CD4-positive, CD25-positive, alpha-beta regulatory T cell (primary cell): ENCODE measurements around the gene WWOX. TPM values are rescaled to one million over a fixed set of nuclear protein-coding genes. Genes with fewer than 3 reads are reported as not detected.

Experiments used
- ATAC-seq, 2 donors: fragments of 150-1000 bp; cut with Tn5 transposase; one replicate each; pipeline ENCODE4 v1.10.0; 2021; ENCODE audit warnings: low read depth in 2 of 2, moderate number of reproducible peaks in 2 of 2, moderate library complexity in 1 of 2
- DNase-seq, 3 donors: peaks; one replicate each; pipeline versions ENCODE4 v3.0.0 to v3.0.0-alpha.2; 2012 to 2022; ENCODE audit warnings: mixed read lengths in 1 of 3
- H3K27ac ChIP-seq: one replicate; pipeline ENCODE4 v1.7.0; 2013; ENCODE audit warnings: mild to moderate bottlenecking, low read length; ENCODE audit not compliant: insufficient read depth, poor library complexity, severe bottlenecking
- H3K27me3 ChIP-seq: one replicate; pipeline ENCODE4 v1.7.0; 2013; ENCODE audit warnings: low read length; ENCODE audit not compliant: control insufficient read depth, insufficient read depth
- H3K36me3 ChIP-seq: one replicate; pipeline ENCODE4 v1.7.0; 2013; ENCODE audit warnings: mild to moderate bottlenecking, low read length, moderate library complexity; ENCODE audit not compliant: control insufficient read depth, insufficient read depth
- H3K4me1 ChIP-seq: 2 replicates; pipeline ENCODE4 v1.7.0; 2013; ENCODE audit warnings: mild to moderate bottlenecking, low read length; ENCODE audit not compliant: insufficient read depth, control insufficient read depth, poor library complexity, severe bottlenecking
- H3K4me3 ChIP-seq: one replicate; pipeline ENCODE4 v1.7.0; 2013; ENCODE audit warnings: low read depth, mild to moderate bottlenecking, low read length, moderate library complexity
- H3K9me3 ChIP-seq, 2 experiments: 1 replicate in 1 of 2; 2 replicates in 1 of 2; pipeline ENCODE4 v1.7.0; 2013; ENCODE audit warnings: low read length in 2 of 2, mild to moderate bottlenecking in 1 of 2, moderate library complexity in 1 of 2; ENCODE audit not compliant: control insufficient read depth in 2 of 2
- H3K27ac Mint-ChIP-seq, 3 donors: one replicate each; pipeline ENCODE4 v1.8.0; 2020 to 2022; ENCODE audit warnings: mild to moderate bottlenecking in 3 of 3, mixed read lengths in 3 of 3, moderate library complexity in 2 of 3
- H3K27me3 Mint-ChIP-seq: one replicate; pipeline ENCODE4 v1.8.0; 2022; ENCODE audit warnings: mild to moderate bottlenecking, mixed read lengths
- H3K36me3 Mint-ChIP-seq: one replicate; pipeline ENCODE4 v1.8.0; 2020; ENCODE audit warnings: mixed read lengths
- H3K4me1 Mint-ChIP-seq, 4 donors: one replicate each; pipeline ENCODE4 v1.8.0; 2020 to 2022; ENCODE audit warnings: mixed read lengths in 4 of 4, mild to moderate bottlenecking in 1 of 4
- H3K4me3 Mint-ChIP-seq, 4 donors: one replicate each; pipeline ENCODE4 v1.8.0; 2020 to 2022; ENCODE audit warnings: mild to moderate bottlenecking in 4 of 4, mixed read lengths in 4 of 4, moderate library complexity in 3 of 4
- H3K9me3 Mint-ChIP-seq, 7 donors: one replicate each; pipeline ENCODE4 v1.8.0; 2020 to 2022; ENCODE audit warnings: mixed read lengths in 7 of 7, mild to moderate bottlenecking in 3 of 7, moderate library complexity in 2 of 7
- polyA plus RNA-seq, 4 donors: library from polyadenylated mRNA; unstranded; fragments of 300-500 nt; fragmentation: Illumina TruSeq; gene quantifications; one replicate each; pipeline ENCODE4 v1.2.3, GENCODE V29; 2021
- total RNA-seq: library from RNA; stranded (reverse); gene quantifications from one replicate; pipeline ENCODE4 v1.2.3, GENCODE V29; 2022

The WWOX gene
- total and polyA plus RNA-seq, 5 donors from 2014 or later: 10.3 to 18.6 (median 12.8) TPM

DNA sequence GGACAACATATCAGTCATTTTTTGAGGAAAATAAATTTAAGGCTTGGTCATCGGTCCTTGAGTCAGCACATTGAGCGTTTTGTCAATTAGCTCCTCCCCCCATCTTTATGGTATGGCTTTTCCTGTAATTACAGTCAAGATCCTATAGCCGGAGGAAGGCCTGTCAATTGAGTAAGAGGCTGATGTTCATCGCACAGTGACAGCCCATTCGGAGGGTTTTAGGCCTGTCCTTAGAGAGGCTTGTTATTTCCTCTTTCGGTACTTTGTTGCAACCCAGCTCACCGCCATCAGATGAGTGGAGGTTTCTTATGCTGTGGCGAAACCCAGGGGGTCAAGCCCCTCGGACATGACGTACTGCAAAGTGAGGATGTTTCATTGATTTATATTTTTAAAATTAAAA is 395.2 kb downstream of the WWOX start:
- no peaks in the 10 kb centered on the region for H3K27me3 Mint-ChIP-seq
- Histone ChIP-seq H3K4me1 (no peaks in the 10 kb centered on the region), H3K36me3 (no peaks in the 10 kb centered on the region), H3K27me3 (no peaks in the 10 kb centered on the region), H3K27ac (no peak overlapping the region), H3K4me3 (no peak overlapping the region), H3K9me3 (no peaks in the 10 kb centered on the region)
- H3K9me3 Mint-ChIP-seq: no peaks in the 10 kb centered on the region
- H3K4me3 Mint-ChIP-seq: no peak overlapping the region
- no peaks in the 10 kb centered on the region for H3K4me1 Mint-ChIP-seq
- H3K27ac Mint-ChIP-seq: no peak overlapping the region
- ATAC-seq (no peak), DNase-seq (no peak)
- no peaks in the 10 kb centered on the region for H3K36me3 Mint-ChIP-seq

DNA sequence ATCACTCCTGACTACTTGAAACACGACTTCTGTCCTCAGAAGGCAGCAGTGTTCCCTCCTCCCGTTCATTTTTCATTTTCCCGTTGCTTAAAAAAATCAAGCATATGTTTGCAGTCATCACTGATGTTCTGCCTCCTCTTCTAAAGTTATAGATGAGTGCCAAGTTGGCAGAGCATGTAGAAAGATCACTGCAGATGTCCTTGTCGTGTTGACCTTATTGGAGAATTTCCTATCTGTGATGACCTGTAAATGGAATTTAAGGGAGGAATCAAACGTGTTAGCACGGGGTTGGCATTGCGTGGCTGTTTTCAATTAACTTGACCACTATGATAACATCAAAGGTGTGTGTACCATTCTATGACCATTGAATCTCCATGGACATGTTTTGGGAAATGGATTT is 396.7 kb downstream of the WWOX start:
- no peaks in the 10 kb centered on the region for H3K36me3 ChIP-seq
- no peaks in the 10 kb centered on the region for H3K4me1 ChIP-seq
- Mint-ChIP-seq H3K4me1 (no peaks in the 10 kb centered on the region), H3K9me3 (no peaks in the 10 kb centered on the region), H3K4me3 (no peak overlapping the region), H3K27ac (no peak overlapping the region), H3K27me3 (no peaks in the 10 kb centered on the region), H3K36me3 (no peaks in the 10 kb centered on the region)
- H3K27me3 ChIP-seq: no peaks in the 10 kb centered on the region
- no peak overlapping the region for H3K27ac ChIP-seq
- no peaks in the 10 kb centered on the region for H3K9me3 ChIP-seq
- H3K4me3 ChIP-seq: no peak overlapping the region
- no peak for ATAC-seq
- no peak for DNase-seq

DNA sequence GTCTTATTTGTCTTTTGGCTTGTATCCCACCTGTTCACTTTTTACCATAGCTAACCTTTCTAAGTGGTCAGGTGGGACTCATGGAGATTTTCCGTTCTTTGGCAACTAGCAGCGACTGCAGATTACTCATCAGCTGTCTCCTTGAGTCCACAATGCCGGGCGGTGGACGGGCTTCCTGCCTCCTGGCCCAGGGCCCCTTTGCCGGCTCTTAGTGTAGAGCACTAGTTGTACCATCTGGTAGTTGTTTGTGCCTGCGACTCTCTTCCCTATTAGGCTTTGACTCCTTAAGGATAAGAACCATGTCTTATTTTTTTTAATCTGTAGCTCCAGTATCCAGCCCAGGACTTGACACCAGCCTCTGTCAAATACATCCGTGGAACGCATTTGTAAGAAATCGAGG is 399.9 kb downstream of the WWOX start:
- H3K27me3 ChIP-seq: no peaks in the 10 kb centered on the region
- no peak overlapping the region for H3K27ac ChIP-seq
- DNase-seq (no peak), ATAC-seq (no peak)
- H3K9me3 ChIP-seq: no peaks in the 10 kb centered on the region
- Mint-ChIP-seq H3K9me3 (no peaks in the 10 kb centered on the region), H3K27ac (no peak overlapping the region), H3K36me3 (no peaks in the 10 kb centered on the region), H3K4me3 (no peak overlapping the region), H3K27me3 (no peaks in the 10 kb centered on the region), H3K4me1 (no peaks in the 10 kb centered on the region)
- no peaks in the 10 kb centered on the region for H3K36me3 ChIP-seq
- H3K4me3 ChIP-seq: no peak overlapping the region
- H3K4me1 ChIP-seq: no peaks in the 10 kb centered on the region

DNA sequence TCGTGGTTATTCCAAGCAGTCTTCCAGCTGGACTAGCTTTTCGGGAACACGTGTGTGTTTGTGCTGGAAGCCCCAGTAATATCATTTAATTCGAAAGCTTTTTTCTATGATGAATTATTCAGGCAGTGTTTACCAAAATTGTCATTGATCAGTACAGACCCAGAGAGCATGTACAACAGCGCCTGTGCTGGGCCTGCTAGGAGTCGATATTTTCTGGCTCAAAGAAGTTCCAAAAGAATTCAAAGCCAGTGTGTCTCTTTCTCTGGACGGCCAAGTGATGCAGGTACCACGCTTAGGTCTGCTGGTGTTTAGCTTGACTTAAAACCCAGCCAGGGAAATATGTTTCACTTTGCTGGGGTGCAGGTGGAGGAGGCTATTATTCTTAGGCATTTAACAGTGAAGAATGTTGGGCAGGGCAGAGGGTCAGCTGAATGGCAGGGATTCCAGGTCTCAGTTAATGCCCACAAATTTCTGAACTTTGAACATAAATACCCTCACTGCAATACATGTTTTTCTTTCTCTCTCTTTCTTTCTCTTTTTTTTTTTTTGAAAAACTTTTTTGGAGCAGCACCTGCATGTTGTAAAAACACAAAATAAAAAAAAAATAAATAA is 401.3 kb downstream of the WWOX start:
- no peak for DNase-seq
- no peak overlapping the region for H3K4me3 ChIP-seq
- no peaks in the 10 kb centered on the region for H3K27me3 ChIP-seq
- H3K27ac ChIP-seq: no peak overlapping the region
- H3K4me1 ChIP-seq: no peaks in the 10 kb centered on the region
- no peaks in the 10 kb centered on the region for H3K9me3 ChIP-seq
- H3K9me3 Mint-ChIP-seq: no peaks in the 10 kb centered on the region
- no peaks in the 10 kb centered on the region for H3K4me1 Mint-ChIP-seq
- ATAC-seq: no peak
- no peak overlapping the region for H3K4me3 Mint-ChIP-seq
- H3K27me3 Mint-ChIP-seq: no peaks in the 10 kb centered on the region
- H3K27ac Mint-ChIP-seq: no peak overlapping the region
- no peaks in the 10 kb centered on the region for H3K36me3 ChIP-seq
- no peaks in the 10 kb centered on the region for H3K36me3 Mint-ChIP-seq

DNA sequence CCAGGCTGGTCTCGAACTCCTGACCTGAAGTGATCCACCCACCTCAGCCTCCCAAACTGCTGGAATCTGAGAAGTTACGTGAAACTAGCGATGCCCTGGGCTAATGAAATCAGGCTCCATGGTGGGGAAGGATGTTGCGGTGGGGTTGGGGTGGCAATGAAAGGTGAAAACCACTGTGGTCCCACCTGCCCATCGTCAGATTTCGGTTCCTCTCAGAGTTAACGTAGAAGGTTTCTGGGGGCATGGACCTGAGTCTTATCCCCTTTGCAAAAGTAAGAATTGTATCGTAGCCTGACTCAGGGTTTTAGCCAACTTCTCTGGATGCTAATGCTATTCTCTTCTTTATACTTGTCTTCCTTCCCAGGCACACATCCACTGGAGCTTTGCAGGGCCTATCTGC is 402.3 kb downstream of the WWOX start:
- no peaks in the 10 kb centered on the region for H3K36me3 Mint-ChIP-seq
- H3K27ac Mint-ChIP-seq: no peak overlapping the region
- no peak overlapping the region for H3K4me3 Mint-ChIP-seq
- H3K27me3 ChIP-seq: no peaks in the 10 kb centered on the region
- H3K27me3 Mint-ChIP-seq: no peaks in the 10 kb centered on the region
- no peaks in the 10 kb centered on the region for H3K4me1 Mint-ChIP-seq
- no peak for ATAC-seq
- H3K9me3 ChIP-seq: no peaks in the 10 kb centered on the region
- no peak overlapping the region for H3K27ac ChIP-seq
- no peaks in the 10 kb centered on the region for H3K36me3 ChIP-seq
- no peak overlapping the region for H3K4me3 ChIP-seq
- no peaks in the 10 kb centered on the region for H3K4me1 ChIP-seq
- DNase-seq: no peak
- H3K9me3 Mint-ChIP-seq: no peaks in the 10 kb centered on the region

DNA sequence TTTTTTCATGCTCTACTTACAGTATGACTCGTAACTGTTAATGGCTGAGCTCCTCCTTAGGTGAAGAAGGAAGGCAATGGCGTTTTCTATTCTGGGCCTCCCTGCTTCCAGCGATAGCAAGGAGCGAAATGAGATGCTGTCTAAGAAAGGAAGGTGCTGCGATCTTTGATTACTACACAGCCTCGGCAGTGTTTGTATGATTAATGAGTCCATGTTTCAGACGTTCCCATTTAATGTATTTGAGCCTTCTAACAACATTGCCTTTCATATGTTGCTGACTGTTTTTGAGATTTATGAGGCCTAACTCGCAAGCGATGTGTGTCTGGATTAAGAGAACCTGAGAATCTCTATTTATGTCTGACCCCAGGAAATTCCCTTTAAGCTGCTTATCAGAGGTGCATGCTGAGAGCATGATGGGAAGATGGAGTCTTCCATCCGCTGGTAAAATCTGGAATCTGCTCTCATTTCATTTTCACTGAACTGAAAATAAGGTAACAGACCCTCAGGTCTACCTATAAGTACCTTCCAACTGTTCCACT is 403.4 kb downstream of the WWOX start:
- Histone ChIP-seq H3K27ac (no peak overlapping the region), H3K9me3 (no peaks in the 10 kb centered on the region), H3K4me3 (no peak overlapping the region), H3K27me3 (no peaks in the 10 kb centered on the region), H3K36me3 (no peaks in the 10 kb centered on the region), H3K4me1 (no peaks in the 10 kb centered on the region)
- no peak for DNase-seq
- no peaks in the 10 kb centered on the region for H3K9me3 Mint-ChIP-seq
- no peak overlapping the region for H3K27ac Mint-ChIP-seq
- no peaks in the 10 kb centered on the region for H3K36me3 Mint-ChIP-seq
- H3K4me1 Mint-ChIP-seq: no peaks in the 10 kb centered on the region
- H3K4me3 Mint-ChIP-seq: no peak overlapping the region
- H3K27me3 Mint-ChIP-seq: no peaks in the 10 kb centered on the region
- no peak for ATAC-seq

DNA sequence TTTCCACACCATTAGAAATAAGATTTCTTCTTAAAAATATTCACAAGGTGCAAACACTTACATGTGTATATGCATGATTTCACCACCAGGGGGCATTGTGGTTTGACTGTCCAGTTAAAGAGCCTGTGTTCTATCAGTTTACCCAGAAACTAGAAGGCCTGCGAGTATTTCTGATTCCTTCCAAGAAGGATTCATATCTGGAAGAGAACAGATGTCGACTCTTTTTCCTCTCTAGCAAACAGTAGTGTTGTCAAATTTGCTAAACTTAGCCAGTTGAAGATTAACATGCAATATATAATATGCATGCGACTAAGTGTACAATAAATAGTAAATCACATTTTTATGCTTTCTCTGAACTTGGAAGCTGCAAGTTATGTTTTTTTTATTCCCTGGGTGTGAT is 404.1 kb downstream of the WWOX start:
- H3K9me3 ChIP-seq: no peaks in the 10 kb centered on the region
- DNase-seq: peak; percentile 15 to 75 (median 47)
- Mint-ChIP-seq H3K4me3 (no peak overlapping the region), H3K27ac (no peak overlapping the region), H3K27me3 (no peaks in the 10 kb centered on the region), H3K4me1 (no peaks in the 10 kb centered on the region), H3K9me3 (no peaks in the 10 kb centered on the region), H3K36me3 (no peaks in the 10 kb centered on the region)
- ATAC-seq: no peak
- H3K4me3 ChIP-seq: no peak overlapping the region
- no peaks in the 10 kb centered on the region for H3K27me3 ChIP-seq
- no peaks in the 10 kb centered on the region for H3K36me3 ChIP-seq
- H3K4me1 ChIP-seq: no peaks in the 10 kb centered on the region
- no peak overlapping the region for H3K27ac ChIP-seq

DNA sequence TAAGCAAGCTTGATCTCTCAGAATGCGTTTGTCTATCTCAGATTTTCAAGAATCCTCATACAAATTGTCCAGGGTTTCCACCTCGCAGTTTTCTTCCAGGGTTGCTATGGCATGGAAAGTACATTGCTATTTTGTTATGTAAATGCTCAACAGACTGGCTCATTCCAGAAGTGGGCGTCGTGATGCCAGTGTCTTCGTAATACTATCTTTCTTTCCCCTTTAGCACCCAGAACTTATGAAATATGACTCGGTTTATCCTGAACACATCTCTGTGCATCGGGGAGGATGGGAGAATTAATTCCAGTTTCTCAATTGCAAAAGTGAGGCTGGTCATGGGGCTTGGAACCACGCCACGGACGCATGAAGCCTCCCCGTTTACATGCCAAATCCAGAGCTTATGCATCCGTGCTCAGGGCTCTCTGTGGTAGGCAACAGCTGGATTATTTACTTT is 405.0 kb downstream of the WWOX start:
- H3K36me3 ChIP-seq: no peaks in the 10 kb centered on the region
- Mint-ChIP-seq H3K9me3 (no peaks in the 10 kb centered on the region), H3K27me3 (no peaks in the 10 kb centered on the region), H3K27ac (no peak overlapping the region), H3K36me3 (no peaks in the 10 kb centered on the region), H3K4me1 (no peaks in the 10 kb centered on the region), H3K4me3 (no peak overlapping the region)
- no peaks in the 10 kb centered on the region for H3K27me3 ChIP-seq
- DNase-seq: no peak
- no peaks in the 10 kb centered on the region for H3K9me3 ChIP-seq
- no peak for ATAC-seq
- no peak overlapping the region for H3K27ac ChIP-seq
- no peak overlapping the region for H3K4me3 ChIP-seq
- H3K4me1 ChIP-seq: no peaks in the 10 kb centered on the region
